Astrocyte (in vitro differentiated cells and primary cell): ENCODE measurements around the gene GOSR2. TPM values are rescaled to one million over a fixed set of nuclear protein-coding genes. Genes with fewer than 3 reads are reported as not detected.

ENCODE experiments used
- DNase-seq: peaks from one replicate; pipeline ENCODE4 v3.0.0-alpha.2; 2010; ENCODE audit warnings: low read depth
- FAIRE-seq: peaks from 2 replicates; lab custom pipeline; 2011; peaks lifted over from hg19 to GRCh38; lab: Jason Lieb, UNC
- H2AFZ ChIP-seq: 2 replicates; pipeline ENCODE4 v1.6.0; 2012; ENCODE audit warnings: low read depth, low read length, inconsistent platforms
- H3K27ac ChIP-seq: 2 replicates; pipeline ENCODE4 v1.5.1; 2011; ENCODE audit warnings: low read depth, low read length, inconsistent platforms
- H3K27me3 ChIP-seq: 2 replicates; pipeline ENCODE4 v1.6.0; 2011; ENCODE audit warnings: low read length, inconsistent platforms; ENCODE audit not compliant: insufficient read depth
- H3K36me3 ChIP-seq: 2 replicates; pipeline ENCODE4 v1.5.1; 2011; ENCODE audit warnings: low read length, inconsistent platforms; ENCODE audit not compliant: insufficient read depth
- H3K4me1 ChIP-seq: 2 replicates; pipeline ENCODE4 v1.5.1; 2011; ENCODE audit warnings: low read length, inconsistent platforms; ENCODE audit not compliant: insufficient read depth
- H3K4me2 ChIP-seq: 2 replicates; pipeline ENCODE4 v1.6.0; 2012; ENCODE audit warnings: low read length, inconsistent platforms
- H3K4me3 ChIP-seq: 2 replicates; pipeline ENCODE4 v1.5.1; 2011; ENCODE audit warnings: low read depth, mild to moderate bottlenecking, low read length, inconsistent platforms; ENCODE audit not compliant: insufficient read depth
- H3K79me2 ChIP-seq: 2 replicates; pipeline ENCODE4 v1.6.0; 2012; ENCODE audit warnings: mild to moderate bottlenecking, low read length, inconsistent platforms; ENCODE audit not compliant: insufficient read depth
- H3K9ac ChIP-seq: 2 replicates; pipeline ENCODE4 v1.6.0; 2012; ENCODE audit warnings: mild to moderate bottlenecking, low read length, inconsistent platforms
- H3K9me3 ChIP-seq: 2 replicates; pipeline ENCODE4 v1.5.1; 2012; ENCODE audit warnings: low read depth, mild to moderate bottlenecking, low read length, inconsistent platforms; ENCODE audit not compliant: insufficient read depth
- H4K20me1 ChIP-seq: 2 replicates; pipeline ENCODE4 v1.6.0; 2012; ENCODE audit warnings: low read length, inconsistent platforms; ENCODE audit not compliant: insufficient read depth
- H3K27ac Mint-ChIP-seq: one replicate; pipeline ENCODE4 v1.8.0; 2021; ENCODE audit warnings: mild to moderate bottlenecking, mixed read lengths; ENCODE audit not compliant: unreplicated experiment
- H3K27me3 Mint-ChIP-seq: one replicate; pipeline ENCODE4 v1.8.0; 2021; ENCODE audit warnings: low read depth, mixed read lengths; ENCODE audit not compliant: unreplicated experiment
- H3K36me3 Mint-ChIP-seq: one replicate; pipeline ENCODE4 v1.8.0; 2021; ENCODE audit warnings: low read depth, mixed read lengths; ENCODE audit not compliant: unreplicated experiment
- H3K4me1 Mint-ChIP-seq: one replicate; pipeline ENCODE4 v1.8.0; 2021; ENCODE audit warnings: low read depth, mixed read lengths; ENCODE audit not compliant: unreplicated experiment
- H3K4me3 Mint-ChIP-seq: one replicate; pipeline ENCODE4 v1.8.0; 2021; ENCODE audit warnings: mild to moderate bottlenecking, moderate library complexity, mixed read lengths; ENCODE audit not compliant: unreplicated experiment
- H3K9me3 Mint-ChIP-seq: one replicate; pipeline ENCODE4 v1.8.0; 2021; ENCODE audit warnings: mild to moderate bottlenecking, mixed read lengths; ENCODE audit not compliant: unreplicated experiment
- EZH2 ChIP-seq: IDR thresholded peaks from 2 replicates; pipeline ENCODE4 v1.6.1; 2012; ENCODE audit warnings: mild to moderate bottlenecking, low read length, inconsistent platforms; ENCODE audit not compliant: insufficient read depth
- total RNA-seq: library from RNA; stranded (reverse); gene quantifications from 2 replicates; pipeline ENCODE4 v1.2.1, GENCODE V29; 2021
- TF ChIP-seq, protein P1 (sequence below): IDR thresholded peaks from 2 replicates; pipeline ENCODE4 v1.5.1; 2011; ENCODE audit warnings: low read depth, mild to moderate bottlenecking, inconsistent platforms, low read length, moderate library complexity; ENCODE audit not compliant: insufficient read depth

GOSR2 gene
- total RNA-seq, 1 donor from 2014 or later, result 67.0 TPM

DNA sequence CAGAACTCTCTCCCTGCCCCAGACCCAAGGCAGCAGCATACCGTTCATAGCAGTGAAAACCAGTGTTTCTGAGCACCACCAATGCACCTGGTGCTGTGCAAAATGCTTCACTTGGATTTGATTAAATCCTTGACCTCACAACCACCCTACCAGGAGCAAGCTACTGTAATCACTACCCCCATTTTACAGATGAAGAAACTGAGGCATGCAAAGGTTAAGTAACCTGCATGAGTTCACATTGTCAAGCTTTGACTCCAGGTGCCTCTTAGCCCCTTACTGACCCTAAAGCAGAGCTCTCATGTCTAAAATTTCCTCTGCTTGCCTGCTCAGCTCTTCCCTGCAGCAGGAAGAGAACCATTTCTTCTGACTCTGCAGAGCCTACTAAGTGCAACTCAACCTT lies 34.2 kb upstream of the GOSR2 start:
- Mint-ChIP-seq H3K9me3 (peaks cover 1% of the 10 kb centered on the region), H3K27ac (no peak overlapping the region), H3K4me1 (peaks cover 5% of the 10 kb centered on the region), H3K4me3 (no peak overlapping the region), H3K36me3 (no peaks in the 10 kb centered on the region), H3K27me3 (peaks cover 73% of the 10 kb centered on the region)
- Histone ChIP-seq H3K9ac (no peak overlapping the region), H4K20me1 (no peaks in the 10 kb centered on the region), H3K4me1 (no peaks in the 10 kb centered on the region), H3K36me3 (no peaks in the 10 kb centered on the region), H2AFZ (no peak overlapping the region), H3K4me2 (no peak overlapping the region), H3K27ac (no peak overlapping the region), H3K27me3 (peaks cover 67% of the 10 kb centered on the region), H3K4me3 (no peak overlapping the region), H3K9me3 (no peaks in the 10 kb centered on the region), H3K79me2 (no peaks in the 10 kb centered on the region)
- DNase-seq (no peak), FAIRE-seq (no peak)
- TF ChIP-seq EZH2, result no peak
- TF ChIP-seq, protein P1, sequence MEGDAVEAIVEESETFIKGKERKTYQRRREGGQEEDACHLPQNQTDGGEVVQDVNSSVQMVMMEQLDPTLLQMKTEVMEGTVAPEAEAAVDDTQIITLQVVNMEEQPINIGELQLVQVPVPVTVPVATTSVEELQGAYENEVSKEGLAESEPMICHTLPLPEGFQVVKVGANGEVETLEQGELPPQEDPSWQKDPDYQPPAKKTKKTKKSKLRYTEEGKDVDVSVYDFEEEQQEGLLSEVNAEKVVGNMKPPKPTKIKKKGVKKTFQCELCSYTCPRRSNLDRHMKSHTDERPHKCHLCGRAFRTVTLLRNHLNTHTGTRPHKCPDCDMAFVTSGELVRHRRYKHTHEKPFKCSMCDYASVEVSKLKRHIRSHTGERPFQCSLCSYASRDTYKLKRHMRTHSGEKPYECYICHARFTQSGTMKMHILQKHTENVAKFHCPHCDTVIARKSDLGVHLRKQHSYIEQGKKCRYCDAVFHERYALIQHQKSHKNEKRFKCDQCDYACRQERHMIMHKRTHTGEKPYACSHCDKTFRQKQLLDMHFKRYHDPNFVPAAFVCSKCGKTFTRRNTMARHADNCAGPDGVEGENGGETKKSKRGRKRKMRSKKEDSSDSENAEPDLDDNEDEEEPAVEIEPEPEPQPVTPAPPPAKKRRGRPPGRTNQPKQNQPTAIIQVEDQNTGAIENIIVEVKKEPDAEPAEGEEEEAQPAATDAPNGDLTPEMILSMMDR, result no peak

DNA sequence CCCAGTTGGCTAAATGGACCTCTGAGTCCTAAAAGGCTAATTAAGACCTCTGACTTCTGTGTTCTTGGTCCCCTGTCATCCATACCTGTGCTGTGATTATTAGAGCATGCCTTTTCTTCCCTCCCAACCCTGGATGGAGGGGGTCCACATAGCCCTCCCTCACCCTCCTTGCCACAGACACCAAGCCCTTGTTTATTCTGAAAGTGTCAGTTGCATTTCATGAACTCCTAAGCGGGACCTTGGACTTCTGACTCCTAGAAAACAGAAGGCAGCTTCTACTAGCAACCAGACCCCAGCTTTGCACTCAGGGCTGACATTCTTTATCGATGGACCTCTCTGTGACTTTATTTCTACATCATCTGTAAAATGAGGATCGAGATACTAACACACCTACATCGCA lies 33.4 kb upstream of the GOSR2 start:
- Histone ChIP-seq H3K9ac (no peak overlapping the region), H3K27me3 (peaks cover 71% of the 10 kb centered on the region), H3K36me3 (no peaks in the 10 kb centered on the region), H3K4me1 (no peaks in the 10 kb centered on the region), H3K9me3 (no peaks in the 10 kb centered on the region), H3K79me2 (no peaks in the 10 kb centered on the region), H3K4me2 (no peak overlapping the region), H3K27ac (no peak overlapping the region), H3K4me3 (no peak overlapping the region), H2AFZ (no peak overlapping the region), H4K20me1 (no peaks in the 10 kb centered on the region)
- no peak overlapping the region for H3K27ac Mint-ChIP-seq
- H3K4me1 Mint-ChIP-seq, result peaks cover 5% of the 10 kb centered on the region
- TF ChIP-seq, protein P1, result no peak
- TF ChIP-seq EZH2, result no peak
- peaks cover 73% of the 10 kb centered on the region for H3K27me3 Mint-ChIP-seq
- H3K4me3 Mint-ChIP-seq, result no peak overlapping the region
- FAIRE-seq (no peak), DNase-seq (no peak)
- no peaks in the 10 kb centered on the region for H3K36me3 Mint-ChIP-seq
- peaks cover 1% of the 10 kb centered on the region for H3K9me3 Mint-ChIP-seq

DNA sequence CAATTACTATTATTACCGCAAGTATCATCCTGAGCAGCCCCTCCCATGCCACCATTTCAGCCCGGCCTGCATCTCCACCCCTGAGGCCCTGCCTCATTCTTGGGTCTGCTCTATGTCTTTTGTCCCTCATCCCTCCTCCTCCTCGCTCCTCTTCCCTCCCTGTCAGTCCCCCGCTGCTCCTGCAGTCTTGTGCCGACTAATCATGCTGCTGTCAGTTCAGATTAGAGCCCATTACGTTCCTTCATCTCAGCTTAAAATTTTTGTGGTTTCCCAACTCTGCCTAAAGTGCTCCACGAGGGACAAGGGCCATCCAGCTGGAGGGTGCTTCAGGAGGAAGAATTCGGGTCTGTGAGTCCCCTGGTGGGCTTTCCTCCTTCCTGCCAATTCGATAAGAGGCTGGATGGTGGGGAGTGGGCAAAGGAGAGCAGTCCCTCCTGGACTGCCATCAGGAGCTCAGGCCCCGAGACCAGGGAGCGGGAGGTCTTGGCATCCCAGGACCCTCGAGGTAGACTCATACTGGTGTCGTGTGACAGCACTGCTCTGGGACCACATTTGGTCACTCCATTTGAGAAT lies 32.9 kb upstream of the GOSR2 start:
- FAIRE-seq (no peak), DNase-seq (no peak)
- H3K9me3 ChIP-seq, result no peaks in the 10 kb centered on the region

More for the DNA sequence above, 32.9 kb upstream of the GOSR2 start:
- Histone ChIP-seq H3K9ac (no peak overlapping the region), H3K4me1 (no peaks in the 10 kb centered on the region), H3K27ac (no peak overlapping the region), H3K4me2 (no peak overlapping the region), H4K20me1 (no peaks in the 10 kb centered on the region), H3K27me3 (peaks cover 67% of the 10 kb centered on the region), H3K4me3 (no peak overlapping the region), H3K79me2 (no peaks in the 10 kb centered on the region), H2AFZ (no peak overlapping the region), H3K36me3 (no peaks in the 10 kb centered on the region)
- Mint-ChIP-seq H3K27ac (no peak overlapping the region), H3K4me1 (peaks cover 5% of the 10 kb centered on the region), H3K27me3 (peaks cover 69% of the 10 kb centered on the region), H3K9me3 (peaks cover 1% of the 10 kb centered on the region), H3K36me3 (no peaks in the 10 kb centered on the region), H3K4me3 (no peak overlapping the region)
- TF ChIP-seq, protein P1, result no peak
- TF ChIP-seq EZH2, result no peak
